Vagina (tissue), 2 donors: ENCODE measurements around the gene TP73.

Experiments
- POLR2A ChIP-seq, 2 donors: fragments of 450-650 bp; IDR thresholded peaks; one replicate each; pipeline ENCODE4 v1.6.1; 2017; ENCODE audit warnings: antibody characterized with exemption in 2 of 2, mild to moderate bottlenecking in 2 of 2, moderate library complexity in 2 of 2
- POLR2AphosphoS5 ChIP-seq, 2 donors: sonication (generic); formaldehyde crosslinking; IDR thresholded peaks; one replicate each; pipeline ENCODE4 v1.9.0; 2017; ENCODE audit warnings: antibody characterized with exemption in 2 of 2, mild to moderate bottlenecking in 2 of 2, low read depth in 1 of 2; ENCODE audit not compliant: insufficient read depth in 1 of 2
- TF ChIP-seq, protein P1 (sequence below), 3 experiments: fragments of 450-650 bp in 2 of 3; fragments of 200-600 bp in 1 of 3; sonication (generic) in 1 of 3; IDR thresholded peaks; one replicate each; pipeline ENCODE4 v1.5.1; 2017 to 2019; ENCODE audit warnings: antibody characterized with exemption in 3 of 3, mild to moderate bottlenecking in 2 of 3, moderate library complexity in 2 of 3

DNA sequence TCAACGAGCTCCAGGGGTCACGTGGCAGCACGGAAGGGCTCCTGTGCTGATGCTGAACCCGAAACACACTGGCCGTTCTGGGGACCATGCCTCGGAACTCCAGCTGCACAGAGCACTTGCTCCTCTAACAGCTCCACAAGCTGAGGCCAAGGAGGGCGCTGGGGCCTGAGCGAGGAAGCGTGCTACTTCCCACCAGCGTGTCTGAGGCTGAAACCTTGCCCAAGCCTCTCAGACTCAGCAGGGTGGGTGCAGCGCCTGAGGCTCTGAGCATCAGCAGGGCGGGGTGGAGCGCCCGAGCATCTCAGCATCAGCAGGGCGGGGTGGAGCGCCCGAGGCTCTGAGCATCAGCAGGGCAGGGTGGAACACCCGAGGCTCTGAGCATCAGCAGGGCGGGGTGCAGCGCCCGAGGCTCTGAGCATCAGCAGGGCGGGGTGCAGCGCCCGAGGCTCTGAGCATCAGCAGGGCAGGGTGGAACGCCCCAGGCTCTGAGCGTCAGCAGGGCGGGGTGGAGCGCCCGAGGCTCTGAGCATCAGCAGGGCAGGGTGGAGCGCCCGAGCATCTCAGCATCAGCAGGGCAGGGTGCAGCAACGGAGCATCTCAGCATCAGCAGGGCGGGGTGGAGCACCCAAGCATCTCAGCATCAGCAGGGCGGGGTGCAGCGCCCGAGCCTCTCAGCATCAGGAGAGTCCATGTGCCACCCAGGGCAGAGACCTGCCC lies 12.0 kb upstream of the TP73 start:
- TF ChIP-seq, protein P1, sequence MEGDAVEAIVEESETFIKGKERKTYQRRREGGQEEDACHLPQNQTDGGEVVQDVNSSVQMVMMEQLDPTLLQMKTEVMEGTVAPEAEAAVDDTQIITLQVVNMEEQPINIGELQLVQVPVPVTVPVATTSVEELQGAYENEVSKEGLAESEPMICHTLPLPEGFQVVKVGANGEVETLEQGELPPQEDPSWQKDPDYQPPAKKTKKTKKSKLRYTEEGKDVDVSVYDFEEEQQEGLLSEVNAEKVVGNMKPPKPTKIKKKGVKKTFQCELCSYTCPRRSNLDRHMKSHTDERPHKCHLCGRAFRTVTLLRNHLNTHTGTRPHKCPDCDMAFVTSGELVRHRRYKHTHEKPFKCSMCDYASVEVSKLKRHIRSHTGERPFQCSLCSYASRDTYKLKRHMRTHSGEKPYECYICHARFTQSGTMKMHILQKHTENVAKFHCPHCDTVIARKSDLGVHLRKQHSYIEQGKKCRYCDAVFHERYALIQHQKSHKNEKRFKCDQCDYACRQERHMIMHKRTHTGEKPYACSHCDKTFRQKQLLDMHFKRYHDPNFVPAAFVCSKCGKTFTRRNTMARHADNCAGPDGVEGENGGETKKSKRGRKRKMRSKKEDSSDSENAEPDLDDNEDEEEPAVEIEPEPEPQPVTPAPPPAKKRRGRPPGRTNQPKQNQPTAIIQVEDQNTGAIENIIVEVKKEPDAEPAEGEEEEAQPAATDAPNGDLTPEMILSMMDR (IDR thresholded peaks at IDR 0.05), result no peak
- TF ChIP-seq POLR2A (IDR thresholded peaks at IDR 0.05) (no peak), POLR2AphosphoS5 (IDR thresholded peaks at IDR 0.05; ENCODE audit: insufficient read depth in 1 of 2, low read depth in 1 of 2) (no peak)
